Left ventricle myocardium inferior (tissue), 1 donor: ENCODE results near the gene MAB21L4. TPM values are rescaled to one million over a fixed set of nuclear protein-coding genes. Genes with fewer than 3 reads are reported as not detected.

ENCODE experiments used
- DNase-seq: peaks from one replicate; pipeline ENCODE4 v3.0.0-alpha.2; 2020
- H3K27ac ChIP-seq: fragments of 200-600 bp; replicated peaks from 2 replicates; pipeline ENCODE4 v1.8.0; 2021
- H3K27me3 ChIP-seq: fragments of 200-600 bp; 2 replicates; pipeline ENCODE4 v1.8.0; 2021; ENCODE audit warnings: low read depth
- H3K36me3 ChIP-seq: fragments of 200-600 bp; 2 replicates; pipeline ENCODE4 v1.8.0; 2021
- H3K4me1 ChIP-seq: fragments of 200-600 bp; 2 replicates; pipeline ENCODE4 v1.8.0; 2021
- H3K4me3 ChIP-seq: fragments of 200-600 bp; 2 replicates; pipeline ENCODE4 v1.8.0; 2021; ENCODE audit warnings: mild to moderate bottlenecking, moderate library complexity
- H3K9me3 ChIP-seq: fragments of 200-600 bp; replicated peaks from 2 replicates; pipeline ENCODE4 v1.8.0; 2021
- intact Hi-C: fragments of 100-400 bp; cut with micrococcal nuclease; formaldehyde crosslinking; loops from one replicate; pipeline ENCODE4 v1.11.0; 2022
- total RNA-seq: library from RNA; stranded (reverse); fragmentation: NEBNext Ultra II Directional; extraction: Animal tissue kit (Norgen Biotek cat#: 25700); gene quantifications from one replicate; pipeline ENCODE4 v1.2.1, GENCODE V29; 2021
- TF ChIP-seq, protein P1 (sequence below): fragments of 200-600 bp; IDR thresholded peaks from 2 replicates; pipeline ENCODE4 v1.8.0; 2021; ENCODE audit warnings: antibody characterized with exemption, mild to moderate bottlenecking, borderline replicate concordance
- donor health status: DM: no; HTN: yes; CAD: no; lungs with severe emphysema.

MAB21L4 gene
- total RNA-seq, 1 donor from 2014 or later, result not detected

DNA sequence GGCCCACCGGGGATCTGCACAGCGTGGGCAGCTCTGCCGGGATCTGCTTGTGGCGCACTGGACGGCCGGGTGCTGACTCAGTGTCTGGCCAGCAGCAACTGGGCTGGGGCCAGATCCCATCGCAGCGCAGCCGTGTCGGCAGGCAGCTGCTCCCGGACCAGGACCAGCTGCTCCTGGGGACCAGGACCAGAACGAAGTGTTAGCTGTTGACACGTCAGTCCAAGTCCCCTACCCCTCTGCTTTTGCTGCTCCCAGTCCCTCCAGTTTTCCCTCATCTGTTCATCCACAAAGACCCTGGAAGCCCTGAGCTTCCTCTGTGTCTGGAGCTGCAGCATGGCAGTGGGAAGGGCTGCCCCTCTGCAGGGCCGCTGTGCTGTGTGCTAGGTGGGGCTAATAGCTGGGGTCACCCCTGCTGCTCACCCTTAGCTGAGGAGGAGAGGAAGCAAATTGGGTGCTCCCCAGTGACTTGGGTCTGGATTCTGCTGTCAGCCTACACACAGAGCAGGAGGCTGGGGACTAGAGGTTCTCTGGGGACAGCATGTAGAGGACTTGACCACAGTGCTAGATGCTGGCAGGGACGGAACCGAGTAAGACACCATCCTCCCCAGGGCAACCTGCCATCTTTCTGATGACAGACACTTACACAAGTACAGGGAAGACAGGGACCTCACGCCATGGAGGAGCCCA, 59.0 kb downstream of the MAB21L4 start:
- peaks cover 2% of the 10 kb centered on the region for H3K4me1 ChIP-seq
- intact Hi-C loops, result no loop called here

More for the DNA sequence above, 59.0 kb downstream of the MAB21L4 start:
- Histone ChIP-seq H3K4me3 (no peak overlapping the region), H3K9me3 (no peaks in the 10 kb centered on the region), H3K36me3 (no peaks in the 10 kb centered on the region), H3K27ac (no peak overlapping the region), H3K27me3 (peaks cover 58% of the 10 kb centered on the region)
- peak; percentile 60 for DNase-seq
- TF ChIP-seq, protein P1, sequence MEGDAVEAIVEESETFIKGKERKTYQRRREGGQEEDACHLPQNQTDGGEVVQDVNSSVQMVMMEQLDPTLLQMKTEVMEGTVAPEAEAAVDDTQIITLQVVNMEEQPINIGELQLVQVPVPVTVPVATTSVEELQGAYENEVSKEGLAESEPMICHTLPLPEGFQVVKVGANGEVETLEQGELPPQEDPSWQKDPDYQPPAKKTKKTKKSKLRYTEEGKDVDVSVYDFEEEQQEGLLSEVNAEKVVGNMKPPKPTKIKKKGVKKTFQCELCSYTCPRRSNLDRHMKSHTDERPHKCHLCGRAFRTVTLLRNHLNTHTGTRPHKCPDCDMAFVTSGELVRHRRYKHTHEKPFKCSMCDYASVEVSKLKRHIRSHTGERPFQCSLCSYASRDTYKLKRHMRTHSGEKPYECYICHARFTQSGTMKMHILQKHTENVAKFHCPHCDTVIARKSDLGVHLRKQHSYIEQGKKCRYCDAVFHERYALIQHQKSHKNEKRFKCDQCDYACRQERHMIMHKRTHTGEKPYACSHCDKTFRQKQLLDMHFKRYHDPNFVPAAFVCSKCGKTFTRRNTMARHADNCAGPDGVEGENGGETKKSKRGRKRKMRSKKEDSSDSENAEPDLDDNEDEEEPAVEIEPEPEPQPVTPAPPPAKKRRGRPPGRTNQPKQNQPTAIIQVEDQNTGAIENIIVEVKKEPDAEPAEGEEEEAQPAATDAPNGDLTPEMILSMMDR, result no peak

Other genes starting within 250 kb of the MAB21L4 start
- gene AQP12B, start 213.3 kb downstream of the MAB21L4 start, total RNA-seq, result not detected
- gene AQP12A, start 204.3 kb downstream of the MAB21L4 start, total RNA-seq, result not detected
- 2.0 TPM for gene KIF1A, start 75.9 kb downstream of the MAB21L4 start, total RNA-seq
- gene AGXT, start 27.3 kb downstream of the MAB21L4 start, total RNA-seq, result not detected
- not detected for gene CROCC2, start 10.2 kb upstream of the MAB21L4 start, total RNA-seq
- 6.1 TPM for gene SNED1, start 102.5 kb upstream of the MAB21L4 start, total RNA-seq
- gene MTERF4, start 206.1 kb upstream of the MAB21L4 start, total RNA-seq, result 19.5 TPM